HG03442 (cell line): Measurements from ENCODE around the gene MEX3D.

ENCODE experiments used
- ATAC-seq: cut with Tn5 transposase; IDR thresholded peaks from one replicate; pipeline ENCODE4 v1.9.1; 2021; ENCODE audit warnings: mild to moderate bottlenecking, moderate library complexity; ENCODE audit not compliant: unreplicated experiment

Gene MEX3D

DNA sequence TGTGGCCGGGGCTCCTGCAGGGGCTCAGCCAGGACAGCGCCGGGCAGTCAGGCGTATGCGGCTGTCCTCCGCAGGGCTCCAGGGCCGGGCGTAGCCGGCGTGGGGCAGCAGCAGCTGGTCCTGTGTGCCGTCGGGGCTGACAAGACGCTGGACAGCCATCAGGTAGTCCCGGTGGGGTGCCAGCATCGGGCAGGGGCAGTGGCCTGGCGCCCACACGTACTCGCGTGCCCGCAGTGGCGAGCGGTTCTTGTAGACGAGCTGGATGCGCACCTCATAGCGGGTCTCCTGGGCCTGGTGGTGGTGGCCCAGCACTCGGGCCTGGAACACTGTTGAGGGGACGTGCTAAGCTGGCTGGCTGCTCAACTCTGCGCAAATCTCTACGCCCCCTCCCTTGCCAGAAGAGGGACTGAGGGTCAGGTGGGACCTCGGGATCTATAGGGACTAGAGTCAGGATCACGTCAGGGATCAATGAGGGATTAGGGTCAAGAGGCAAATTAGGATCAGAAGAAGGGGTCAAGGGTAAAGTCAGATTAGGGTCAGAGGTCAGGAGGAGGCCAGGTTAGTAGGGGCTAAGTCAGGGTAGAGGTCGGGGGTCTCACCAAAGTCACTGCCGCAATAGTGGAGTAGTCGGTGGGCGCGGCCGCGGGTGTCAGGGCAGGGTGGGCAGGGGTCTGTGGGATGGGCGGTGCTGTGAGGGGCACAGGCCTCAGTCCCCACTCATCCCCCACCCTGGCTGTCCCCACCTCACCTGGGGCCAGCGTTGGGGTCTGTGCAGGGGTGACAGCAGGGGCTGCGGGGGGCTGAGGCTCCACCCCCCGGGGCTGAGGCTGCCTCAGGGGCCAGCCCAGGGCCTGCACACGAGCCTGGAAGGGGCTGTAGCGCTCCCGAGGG is 61.9 kb downstream of the MEX3D start:
- ATAC-seq = no peak

DNA sequence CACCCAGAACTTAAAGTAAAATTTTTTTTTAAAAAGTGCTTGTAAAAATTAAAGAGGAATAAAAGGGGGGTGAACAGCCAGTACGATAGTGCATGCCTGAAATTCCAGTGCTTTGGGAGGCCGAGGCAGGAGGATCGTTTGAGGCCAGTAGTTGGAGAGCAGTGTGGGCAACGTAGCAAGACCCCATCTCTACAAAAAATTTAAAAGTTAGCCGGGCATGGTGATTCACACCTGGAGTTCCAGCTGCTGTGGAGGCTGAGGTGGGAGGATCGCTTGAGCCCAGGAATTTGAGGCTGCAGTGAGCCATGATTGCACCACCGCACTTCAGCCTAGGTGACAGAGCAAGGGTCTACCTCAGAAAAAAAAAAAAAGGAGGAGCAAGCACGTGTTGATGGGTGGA is 63.1 kb downstream of the MEX3D start:
- ATAC-seq = no peak
